ENCODE results near the gene CCDC97. TPM values are rescaled to one million over a fixed set of nuclear protein-coding genes. Genes with fewer than 3 reads are reported as not detected.

CCDC97 gene
- 10.1 TPM for total RNA-seq

GRCh38 chr19:41310033-41310831, at the start of gene CCDC97:
TSS of gene CCDC97 (plus strand) at chr19:41310172. CDS start at chr19:41310311, 139 bp downstream.
- Histone ChIP-seq H3K27me3 (ENCODE audit: insufficient read depth, low read length) (no peaks in the 10 kb centered on the region), H3K4me3 (ENCODE audit: low read length) (peak within 1 kb of the TSS; percentile 96), H3K4me1 (ENCODE audit: insufficient read depth, low read length) (peaks cover 67% of the 10 kb centered on the region), H3K9me3 (ENCODE audit: low read depth, low read length) (no peaks in the 10 kb centered on the region)

- Histone ChIP-seq H3K4me3 (ENCODE audit: low read length) (peak overlapping the region; percentile 66), H3K27me3 (ENCODE audit: insufficient read depth, low read length) (no peaks in the 10 kb centered on the region), H3K9me3 (ENCODE audit: low read depth, low read length) (no peaks in the 10 kb centered on the region), H3K4me1 (ENCODE audit: insufficient read depth, low read length) (peaks cover 24% of the 10 kb centered on the region)
Measured at GRCh38 chr19:41261474-41262190, 48.3 kb upstream of the CCDC97 start.

- Histone ChIP-seq H3K4me1 (ENCODE audit: insufficient read depth, low read length) (peaks cover 36% of the 10 kb centered on the region), H3K27me3 (ENCODE audit: insufficient read depth, low read length) (no peaks in the 10 kb centered on the region), H3K9me3 (ENCODE audit: low read depth, low read length) (no peaks in the 10 kb centered on the region), H3K4me3 (ENCODE audit: low read length) (peak overlapping the region; percentile 66)
Measured at GRCh38 chr19:41263042-41263849, 46.7 kb upstream of the CCDC97 start.

- Histone ChIP-seq H3K27me3 (ENCODE audit: insufficient read depth, low read length) (no peaks in the 10 kb centered on the region), H3K9me3 (ENCODE audit: low read depth, low read length) (no peaks in the 10 kb centered on the region), H3K4me3 (ENCODE audit: low read length) (peak within 1 kb of the TSS; percentile 93), H3K4me1 (ENCODE audit: insufficient read depth, low read length) (peaks cover 36% of the 10 kb centered on the region)
Measured at GRCh38 chr19:41263850-41264580, 46.0 kb upstream of the CCDC97 start, which contains the start of gene HNRNPUL1. TSS of gene HNRNPUL1 (plus strand) at chr19:41264372. CDS start at chr19:41264504, 132 bp downstream.

- no peaks in the 10 kb centered on the region for H3K27me3 ChIP-seq (ENCODE audit: insufficient read depth, low read length)
- no peaks in the 10 kb centered on the region for H3K9me3 ChIP-seq (ENCODE audit: low read depth, low read length)
- peaks cover 36% of the 10 kb centered on the region for H3K4me1 ChIP-seq (ENCODE audit: insufficient read depth, low read length)
- peak overlapping the region; percentile 93 for H3K4me3 ChIP-seq (ENCODE audit: low read length)
Measured at GRCh38 chr19:41264581-41265394, 45.2 kb upstream of the CCDC97 start.

GRCh38 chr19:41265395-41266153, 44.4 kb upstream of the CCDC97 start:
- H3K9me3 ChIP-seq (ENCODE audit: low read depth, low read length) = no peaks in the 10 kb centered on the region
- H3K4me3 ChIP-seq (ENCODE audit: low read length) = peak overlapping the region; percentile 93
- no peaks in the 10 kb centered on the region for H3K27me3 ChIP-seq (ENCODE audit: insufficient read depth, low read length)
- peaks cover 36% of the 10 kb centered on the region for H3K4me1 ChIP-seq (ENCODE audit: insufficient read depth, low read length)

- no peaks in the 10 kb centered on the region for H3K27me3 ChIP-seq (ENCODE audit: insufficient read depth, low read length)
- H3K9me3 ChIP-seq (ENCODE audit: low read depth, low read length) = no peaks in the 10 kb centered on the region
- no peak overlapping the region for H3K4me3 ChIP-seq (ENCODE audit: low read length)
Measured at GRCh38 chr19:41269055-41269454, 40.9 kb upstream of the CCDC97 start.

GRCh38 chr19:41269571-41269970, 40.4 kb upstream of the CCDC97 start:
- Histone ChIP-seq H3K4me3 (ENCODE audit: low read length) (no peak overlapping the region), H3K4me1 (ENCODE audit: insufficient read depth, low read length) (peaks cover 28% of the 10 kb centered on the region), H3K9me3 (ENCODE audit: low read depth, low read length) (no peaks in the 10 kb centered on the region), H3K27me3 (ENCODE audit: insufficient read depth, low read length) (no peaks in the 10 kb centered on the region)

More at GRCh38 chr19:41269055-41269454, 40.9 kb upstream of the CCDC97 start:
- H3K4me1 ChIP-seq (ENCODE audit: insufficient read depth, low read length) = peaks cover 28% of the 10 kb centered on the region

GRCh38 chr19:41273076-41273475, 36.9 kb upstream of the CCDC97 start:
- Histone ChIP-seq H3K4me3 (ENCODE audit: low read length) (no peak overlapping the region), H3K27me3 (ENCODE audit: insufficient read depth, low read length) (no peaks in the 10 kb centered on the region), H3K9me3 (ENCODE audit: low read depth, low read length) (no peaks in the 10 kb centered on the region), H3K4me1 (ENCODE audit: insufficient read depth, low read length) (no peaks in the 10 kb centered on the region)

- H3K4me3 ChIP-seq (ENCODE audit: low read length) = no peak overlapping the region
- H3K4me1 ChIP-seq (ENCODE audit: insufficient read depth, low read length) = no peaks in the 10 kb centered on the region
- H3K27me3 ChIP-seq (ENCODE audit: insufficient read depth, low read length) = no peaks in the 10 kb centered on the region
- no peaks in the 10 kb centered on the region for H3K9me3 ChIP-seq (ENCODE audit: low read depth, low read length)
Measured at GRCh38 chr19:41274802-41275201, 35.2 kb upstream of the CCDC97 start.

- H3K27me3 ChIP-seq (ENCODE audit: insufficient read depth, low read length) = no peaks in the 10 kb centered on the region
- no peak overlapping the region for H3K4me3 ChIP-seq (ENCODE audit: low read length)
- H3K9me3 ChIP-seq (ENCODE audit: low read depth, low read length) = no peaks in the 10 kb centered on the region
- H3K4me1 ChIP-seq (ENCODE audit: insufficient read depth, low read length) = no peaks in the 10 kb centered on the region
Measured at GRCh38 chr19:41276231-41276630, 33.7 kb upstream of the CCDC97 start.

GRCh38 chr19:41278478-41278877, 31.5 kb upstream of the CCDC97 start:
- H3K9me3 ChIP-seq (ENCODE audit: low read depth, low read length) = no peaks in the 10 kb centered on the region
- no peak overlapping the region for H3K4me3 ChIP-seq (ENCODE audit: low read length)
- H3K4me1 ChIP-seq (ENCODE audit: insufficient read depth, low read length) = no peaks in the 10 kb centered on the region
- no peaks in the 10 kb centered on the region for H3K27me3 ChIP-seq (ENCODE audit: insufficient read depth, low read length)
